ENCODE data around the gene CCDC127. TPM values are rescaled to one million over a fixed set of nuclear protein-coding genes. Genes with fewer than 3 reads are reported as not detected.

CCDC127 gene
- total and polyA plus RNA-seq, 2 of the 4 experiments (the other 2 are of a cell fraction): 3.2 to 3.9 TPM

DNA sequence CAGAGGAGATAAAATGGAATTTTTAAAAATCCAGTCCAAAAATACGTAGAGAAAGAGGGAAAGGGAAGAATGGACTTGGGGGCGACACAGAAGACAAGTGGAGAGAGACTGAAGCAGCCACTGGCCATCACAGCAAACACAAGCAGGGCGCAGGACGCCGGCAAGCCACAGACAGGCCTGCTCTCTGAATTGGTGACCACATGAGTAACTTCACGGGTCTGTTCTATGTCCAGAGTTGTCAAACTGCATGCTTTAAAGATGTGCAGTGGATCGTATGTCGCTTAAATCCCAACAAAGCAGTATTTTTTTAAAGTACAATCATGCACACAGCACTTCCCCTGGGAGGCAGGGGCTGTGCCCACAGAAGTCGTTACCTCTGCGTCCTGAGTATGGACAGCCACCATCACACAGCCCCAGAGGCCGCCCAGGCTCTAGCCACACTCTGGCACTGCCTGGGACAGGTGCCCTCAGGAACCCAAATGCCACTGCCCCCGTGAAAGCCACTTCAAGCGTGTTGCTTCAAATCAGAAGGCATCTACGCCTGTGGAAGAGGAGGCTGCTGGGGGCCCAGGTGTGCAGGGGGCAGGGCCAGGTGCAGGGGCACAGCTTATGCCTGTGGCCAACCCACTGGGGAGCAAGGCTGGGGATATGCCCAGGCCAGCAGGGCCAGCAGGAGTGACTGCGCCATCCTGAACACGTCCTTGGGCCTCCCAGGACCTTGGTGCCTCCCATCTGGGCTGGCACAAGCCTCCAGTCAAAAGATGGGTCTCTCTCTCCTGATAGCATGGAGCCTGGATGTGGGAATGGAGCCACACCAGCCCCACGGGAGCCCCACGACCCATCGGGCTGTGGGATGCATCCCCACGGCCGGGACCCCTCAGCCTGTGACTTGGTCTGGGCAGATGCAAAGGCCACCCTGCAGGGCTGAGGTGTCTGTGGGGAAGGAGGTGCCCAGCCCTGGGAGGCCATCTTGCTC lies 32.6 kb downstream of the CCDC127 start (continued):
- TF ChIP-seq, protein P1, sequence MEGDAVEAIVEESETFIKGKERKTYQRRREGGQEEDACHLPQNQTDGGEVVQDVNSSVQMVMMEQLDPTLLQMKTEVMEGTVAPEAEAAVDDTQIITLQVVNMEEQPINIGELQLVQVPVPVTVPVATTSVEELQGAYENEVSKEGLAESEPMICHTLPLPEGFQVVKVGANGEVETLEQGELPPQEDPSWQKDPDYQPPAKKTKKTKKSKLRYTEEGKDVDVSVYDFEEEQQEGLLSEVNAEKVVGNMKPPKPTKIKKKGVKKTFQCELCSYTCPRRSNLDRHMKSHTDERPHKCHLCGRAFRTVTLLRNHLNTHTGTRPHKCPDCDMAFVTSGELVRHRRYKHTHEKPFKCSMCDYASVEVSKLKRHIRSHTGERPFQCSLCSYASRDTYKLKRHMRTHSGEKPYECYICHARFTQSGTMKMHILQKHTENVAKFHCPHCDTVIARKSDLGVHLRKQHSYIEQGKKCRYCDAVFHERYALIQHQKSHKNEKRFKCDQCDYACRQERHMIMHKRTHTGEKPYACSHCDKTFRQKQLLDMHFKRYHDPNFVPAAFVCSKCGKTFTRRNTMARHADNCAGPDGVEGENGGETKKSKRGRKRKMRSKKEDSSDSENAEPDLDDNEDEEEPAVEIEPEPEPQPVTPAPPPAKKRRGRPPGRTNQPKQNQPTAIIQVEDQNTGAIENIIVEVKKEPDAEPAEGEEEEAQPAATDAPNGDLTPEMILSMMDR (conservative IDR thresholded peaks at IDR 0.05; ENCODE audit: low read depth, low read length): no peak
- TF ChIP-seq FOS (IDR thresholded peaks at IDR 0.05; ENCODE audit: low read depth, low read length) (no peak), POLR2A (IDR thresholded peaks at IDR 0.05; ENCODE audit: low read depth, low read length) (no peak), SMC3 (IDR thresholded peaks at IDR 0.05; ENCODE audit: low read depth, low read length) (no peak)
